GM19328 (cell line): ENCODE measurements around the gene ITPK1.

Experiments
- ATAC-seq: cut with Tn5 transposase; IDR thresholded peaks from one replicate; pipeline ENCODE4 v1.9.1; 2021; ENCODE audit warnings: mild to moderate bottlenecking, moderate library complexity; ENCODE audit not compliant: unreplicated experiment

Gene ITPK1

DNA sequence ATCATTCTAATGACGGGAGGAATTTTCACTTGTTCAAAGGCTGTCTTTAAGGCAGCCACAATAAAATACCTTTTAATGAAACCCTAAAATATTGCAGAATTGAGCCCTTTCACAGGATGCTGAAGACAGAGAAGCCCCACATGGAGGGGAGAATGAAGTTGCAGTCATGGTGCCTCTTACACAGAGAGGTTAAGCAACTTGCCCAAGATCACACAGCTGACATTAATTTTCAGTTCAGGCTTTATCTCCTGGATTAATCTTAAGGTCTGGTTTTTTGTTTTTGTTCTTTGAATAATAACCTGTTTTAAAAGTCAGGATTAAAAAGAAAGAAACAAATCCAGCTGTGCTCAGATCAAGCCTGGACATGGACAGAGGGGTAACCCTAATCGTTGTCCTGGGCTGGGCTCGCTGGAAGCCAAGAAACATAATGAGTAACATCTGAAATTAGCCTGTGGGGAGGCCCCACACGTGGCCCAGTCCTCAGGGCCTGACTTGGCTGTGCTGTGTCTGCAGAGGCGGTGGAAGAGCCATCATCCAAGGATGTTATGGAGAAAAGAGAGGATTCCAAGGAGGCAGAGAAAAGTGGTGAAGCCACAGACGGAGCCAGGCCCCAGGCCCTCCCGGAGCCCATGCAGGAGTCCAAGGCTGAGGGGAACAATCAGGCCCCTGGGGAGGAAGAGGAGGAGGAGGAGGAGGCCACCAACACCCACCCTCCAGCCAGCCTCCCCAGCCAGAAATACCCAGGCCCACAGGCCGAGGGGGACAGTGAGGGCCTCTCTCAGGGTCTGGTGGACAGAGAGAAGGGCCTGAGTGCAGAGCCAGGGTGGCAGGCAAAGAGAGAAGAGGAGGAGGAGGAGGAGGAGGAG lies 184.8 kb downstream of the ITPK1 start:
- no peak for ATAC-seq

DNA sequence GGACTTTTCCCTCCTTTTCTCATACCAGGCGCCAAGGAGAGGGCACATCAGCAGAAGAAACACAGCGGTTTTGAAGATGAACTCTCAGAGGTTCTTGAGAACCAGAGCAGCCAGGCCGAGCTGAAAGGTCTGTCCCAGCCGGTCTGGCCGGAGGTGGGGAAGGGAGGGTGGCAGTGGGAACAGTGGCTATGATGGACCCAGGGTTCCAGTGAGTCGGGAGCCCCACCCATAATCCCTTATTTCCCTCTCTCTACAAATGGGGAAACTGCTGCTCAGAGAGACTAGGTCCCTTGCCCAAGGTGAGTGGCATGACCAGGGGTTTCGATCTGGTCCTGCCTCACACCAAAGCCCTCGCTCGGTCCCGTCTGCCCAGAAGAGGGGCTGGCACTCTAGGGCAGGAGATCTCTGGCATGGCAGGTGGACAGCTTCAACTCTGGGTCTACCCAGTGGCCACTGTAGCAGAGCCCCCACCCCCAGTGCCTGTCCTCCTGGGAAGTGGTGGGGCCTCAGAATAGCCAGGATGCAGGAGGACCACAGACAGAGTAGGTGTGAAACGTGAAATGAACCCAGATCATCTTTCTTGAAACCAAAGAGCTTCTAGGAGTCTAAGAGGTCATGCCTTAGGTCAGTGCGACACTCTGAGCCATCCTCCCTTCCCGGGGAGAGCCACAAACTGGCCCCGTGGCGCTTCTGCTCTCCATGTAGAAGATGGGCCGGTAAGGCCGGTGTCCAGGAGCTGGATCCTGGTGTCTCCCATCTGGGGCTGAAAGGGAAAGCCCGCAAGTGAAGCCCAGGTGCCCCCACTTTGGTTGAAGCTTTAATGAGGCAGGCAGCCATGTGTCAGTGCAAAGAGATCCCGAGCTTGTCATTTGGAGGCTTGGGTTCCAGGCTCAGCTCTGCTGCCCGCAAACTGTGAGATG lies 185.8 kb downstream of the ITPK1 start:
- no peak for ATAC-seq

- no peak for ATAC-seq
Measured at GRCh38 chr14:92928961-92929688, 186.6 kb downstream of the ITPK1 start.

DNA sequence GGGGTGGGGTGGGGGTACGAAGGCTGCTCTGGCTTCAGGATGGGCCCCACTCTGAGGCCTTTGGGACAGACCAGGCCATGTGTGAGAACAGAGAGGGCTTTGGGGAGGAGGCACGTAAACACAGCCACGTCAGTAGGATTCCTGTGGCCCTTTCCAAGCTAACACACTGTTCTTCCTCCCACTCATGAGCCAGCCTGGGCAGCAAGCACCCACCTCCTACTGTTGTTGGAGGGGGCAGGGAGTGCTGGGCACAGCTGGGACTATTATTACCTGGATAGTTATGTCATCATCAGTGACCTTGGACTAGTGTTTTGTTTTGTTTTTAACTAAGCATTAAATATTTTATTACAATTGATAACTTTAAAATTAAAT lies 187.5 kb downstream of the ITPK1 start:
- no peak for ATAC-seq

GRCh38 chr14:92927349-92928257 lies 188.1 kb downstream of the ITPK1 start:
- ATAC-seq = no peak

- no peak for ATAC-seq
Measured at GRCh38 chr14:92926931-92927330, 188.8 kb downstream of the ITPK1 start.

GRCh38 chr14:92926180-92926845 lies 189.4 kb downstream of the ITPK1 start:
- ATAC-seq = no peak

GRCh38 chr14:92925446-92925845 lies 190.3 kb downstream of the ITPK1 start:
- ATAC-seq = no peak

DNA sequence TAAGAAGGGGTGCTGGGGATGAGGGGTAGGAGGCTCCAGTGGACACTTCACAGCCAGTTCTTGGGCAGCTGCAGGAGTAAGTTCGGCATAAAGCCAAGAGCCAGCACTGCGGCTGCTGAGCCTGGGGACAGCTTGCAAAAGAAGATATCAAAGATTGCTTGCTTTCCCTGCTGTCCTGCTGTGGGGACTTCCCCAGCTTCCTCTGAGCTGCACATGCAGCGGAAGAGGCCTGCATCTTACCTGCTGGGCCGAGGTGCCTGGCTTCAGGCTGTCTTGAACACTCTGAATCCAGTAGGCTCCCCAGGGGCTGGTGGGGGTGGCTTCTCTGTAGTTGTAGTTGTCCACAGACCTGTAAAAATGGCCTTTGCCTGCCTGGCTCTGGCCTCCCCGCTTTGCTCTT lies 191.5 kb downstream of the ITPK1 start:
- no peak for ATAC-seq

- no peak for ATAC-seq
Measured at GRCh38 chr14:92923744-92924103, 192.0 kb downstream of the ITPK1 start.

DNA sequence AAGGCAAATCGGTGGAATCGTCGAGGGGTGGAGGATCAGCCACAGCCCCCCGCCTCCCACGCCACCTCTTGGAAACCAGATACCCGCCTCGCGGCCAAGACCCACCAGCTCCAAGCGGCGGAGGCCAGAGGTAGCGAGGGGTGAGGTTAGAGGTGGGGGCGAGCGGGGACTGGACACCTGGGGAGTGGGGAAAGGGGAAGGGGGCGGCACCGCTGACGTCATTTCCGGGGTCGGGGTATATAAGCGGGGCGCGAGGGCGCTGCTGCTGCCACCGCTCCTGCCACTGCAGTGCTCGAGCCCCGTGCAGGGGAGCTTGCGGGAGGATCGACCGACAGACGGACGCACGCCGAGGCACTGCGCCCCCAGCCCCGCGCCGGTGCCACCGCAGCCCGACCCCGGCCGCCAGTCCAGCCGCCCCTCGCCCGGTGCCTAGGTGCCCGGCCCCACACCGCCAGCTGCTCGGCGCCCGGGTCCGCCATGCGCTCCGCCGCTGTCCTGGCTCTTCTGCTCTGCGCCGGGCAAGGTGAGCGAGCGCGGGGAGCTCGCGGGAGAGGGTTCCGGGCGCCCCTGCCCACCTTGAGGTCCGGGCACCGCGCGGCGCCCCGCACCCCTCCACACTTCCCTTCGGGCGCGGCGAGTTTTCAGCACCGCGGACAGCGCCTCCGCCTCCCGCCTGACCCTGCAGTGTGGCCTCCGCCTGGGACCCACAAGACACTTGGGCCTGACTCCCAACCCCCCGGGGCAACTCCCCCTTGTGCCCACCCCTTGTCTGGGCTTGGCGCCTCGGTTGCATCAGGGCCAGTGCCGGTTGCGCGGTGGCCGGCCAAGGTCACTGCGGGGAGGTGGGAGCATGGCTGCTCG lies 192.6 kb downstream of the ITPK1 start, which contains the start of gene CHGA:
Gene CHGA (plus strand): TSS at position 268 of the 861 bp plus-strand sequence. CDS start 210 bp downstream, at position 478.
- no peak for ATAC-seq

DNA sequence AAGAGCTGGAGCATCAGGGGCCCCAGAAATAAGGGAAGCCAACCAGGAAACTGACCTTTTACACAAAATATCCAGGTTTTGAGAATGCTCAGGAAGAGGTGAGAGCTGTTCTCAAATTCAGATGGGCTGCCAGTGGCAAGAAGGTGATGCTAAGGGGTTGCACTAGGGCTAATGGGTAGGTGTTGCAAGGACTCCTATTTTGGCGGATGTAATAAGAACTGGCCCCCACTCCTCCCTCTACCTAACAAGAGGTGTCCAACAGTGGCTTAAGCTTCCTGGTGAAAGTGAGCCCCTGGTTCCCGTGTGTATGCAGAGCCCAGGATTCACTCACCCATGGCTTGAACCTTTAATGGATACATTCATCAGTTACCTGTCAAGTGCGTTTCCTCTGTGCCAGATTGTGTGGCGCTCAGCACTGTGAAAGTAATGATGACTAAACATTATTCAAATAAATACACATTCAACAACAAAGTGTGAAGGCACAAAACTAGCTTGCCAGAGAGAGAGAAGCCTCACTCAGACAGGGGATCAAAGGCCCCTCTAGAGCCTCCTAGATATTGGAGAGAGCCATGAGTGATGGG lies 193.5 kb downstream of the ITPK1 start:
- no peak for ATAC-seq

DNA sequence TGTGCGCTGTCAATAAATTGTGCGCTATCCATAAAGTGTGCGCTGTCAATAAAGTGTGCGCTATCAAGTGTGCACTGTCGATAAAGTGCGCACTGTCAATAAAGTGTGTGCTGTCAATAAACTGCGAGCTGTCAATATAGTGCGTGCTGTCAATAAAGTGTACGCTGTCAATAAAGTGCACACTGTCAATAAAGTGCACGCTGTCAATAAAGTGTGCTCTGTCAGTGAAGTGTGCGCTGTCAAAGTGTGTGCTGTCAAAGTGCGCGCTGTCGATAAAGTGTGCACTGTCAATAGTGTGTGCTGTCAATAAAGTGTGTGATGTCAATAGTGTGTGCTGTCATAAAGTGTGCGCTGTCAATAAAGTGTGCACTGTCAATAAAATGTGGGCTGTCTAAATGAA lies 195.7 kb downstream of the ITPK1 start:
- no peak for ATAC-seq

GRCh38 chr14:92917956-92918355 lies 197.8 kb downstream of the ITPK1 start:
- no peak for ATAC-seq

GRCh38 chr14:92917041-92917940 lies 198.4 kb downstream of the ITPK1 start:
- ATAC-seq = no peak

GRCh38 chr14:92916201-92916600 lies 199.5 kb downstream of the ITPK1 start:
- no peak for ATAC-seq

DNA sequence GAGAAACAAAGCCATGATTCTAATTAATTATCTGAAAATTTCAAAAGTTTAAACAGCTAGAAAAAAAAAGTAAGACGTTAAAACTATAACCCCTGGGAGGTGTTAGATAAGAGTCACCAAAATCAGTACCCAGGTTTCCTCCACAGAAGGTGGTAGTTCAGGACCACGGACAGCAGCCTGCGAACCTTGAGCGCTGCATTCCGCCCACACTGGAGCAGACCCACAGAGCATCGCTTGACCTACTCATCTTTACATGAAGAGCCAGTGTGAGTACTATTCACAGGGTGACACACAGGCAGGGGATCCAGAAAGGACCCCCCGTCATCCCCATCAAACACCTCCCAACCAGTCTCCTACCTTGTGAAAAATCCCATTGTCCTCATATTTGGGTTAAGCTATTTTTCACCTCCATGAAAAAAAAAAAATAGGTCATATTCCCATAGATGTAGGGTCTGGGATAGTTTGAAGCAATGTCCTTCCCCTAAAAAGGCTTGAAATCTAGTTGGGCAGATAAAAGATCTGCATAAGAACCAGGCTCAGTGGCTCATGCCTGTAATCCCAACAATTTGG lies 201.6 kb downstream of the ITPK1 start:
- ATAC-seq = no peak
